SU-DHL-6 (cell line): Measurements from ENCODE around the gene VWA1.

Source experiments
- H2AFZ ChIP-seq: fragments of 200-600 bp; sonication (generic); 2 replicates; pipeline ENCODE4 v1.6.1; 2014; ENCODE audit warnings: low read depth, mild to moderate bottlenecking, moderate library complexity, mixed read lengths, antibody characterized with exemption, low read length; ENCODE audit not compliant: severe bottlenecking
- H3F3A ChIP-seq: fragments of 200-600 bp; shearing (Covaris generic); 2 replicates; pipeline ENCODE4 v1.6.0; 2016; ENCODE audit warnings: antibody characterized with exemption, mild to moderate bottlenecking; ENCODE audit not compliant: insufficient read depth
- H3K27ac ChIP-seq: fragments of 200-600 bp; sonication (generic); 2 replicates; pipeline ENCODE4 v1.5.1; 2016; ENCODE audit warnings: low read depth, mild to moderate bottlenecking, low read length, moderate library complexity, mixed read lengths
- H3K27me3 ChIP-seq: fragments of 200-600 bp; sonication (generic), shearing (Covaris generic); 2 replicates; pipeline ENCODE4 v1.6.0; 2014; ENCODE audit warnings: mild to moderate bottlenecking, low read length
- H3K36me3 ChIP-seq: fragments of 200-600 bp; sonication (generic); 2 replicates; pipeline ENCODE4 v1.6.1; 2014; ENCODE audit warnings: mild to moderate bottlenecking, low read length, mixed read lengths
- H3K4me2 ChIP-seq: fragments of 300-600, 200-600 bp; shearing (Covaris generic), sonication (generic); 2 replicates; pipeline ENCODE4 v1.6.0; 2014; ENCODE audit warnings: low read length, low read depth, mild to moderate bottlenecking; ENCODE audit not compliant: poor library complexity, severe bottlenecking
- H3K4me3 ChIP-seq: fragments of 200-600 bp; sonication (generic); 2 replicates; pipeline ENCODE4 v1.5.1; 2014; ENCODE audit warnings: antibody characterized with exemption, low read length, mild to moderate bottlenecking, mixed read lengths; ENCODE audit not compliant: insufficient read depth, poor library complexity, severe bottlenecking
- H3K79me2 ChIP-seq: fragments of 200-600 bp; sonication (generic); 2 replicates; pipeline ENCODE4 v1.6.1; 2014; ENCODE audit warnings: mild to moderate bottlenecking, low read length, moderate library complexity; ENCODE audit not compliant: insufficient read depth
- H3K9ac ChIP-seq: fragments of 200-600 bp; sonication (generic); 2 replicates; pipeline ENCODE4 v1.7.0; 2014; ENCODE audit warnings: mild to moderate bottlenecking, low read length
- H3K9me2 ChIP-seq: fragments of 200-600 bp; sonication (generic); replicated peaks from 2 replicates; pipeline ENCODE4 v1.6.1; 2014; ENCODE audit warnings: low read length; ENCODE audit not compliant: insufficient read depth
- H3K9me3 ChIP-seq: fragments of 200-600 bp; sonication (generic); 2 replicates; pipeline ENCODE4 v1.6.1; 2014; ENCODE audit warnings: low read length, mixed read lengths; ENCODE audit not compliant: insufficient read depth
- H4K20me1 ChIP-seq: fragments of 200-600 bp; sonication (generic); 2 replicates; pipeline ENCODE4 v1.6.1; 2014; ENCODE audit warnings: low read depth, mild to moderate bottlenecking, antibody characterized with exemption, low read length, moderate library complexity, mixed read lengths
- EZH2phosphoT487 ChIP-seq: fragments of 200-600 bp; sonication (generic), shearing (Covaris generic); conservative IDR thresholded peaks from 2 replicates; pipeline ENCODE4 v1.6.1; 2018; ENCODE audit warnings: mild to moderate bottlenecking, antibody characterized with exemption, low read length, moderate library complexity, mixed read lengths
- TF ChIP-seq, protein P1 (sequence below): fragments of 200-600 bp; sonication (generic); IDR thresholded peaks from one replicate; pipeline ENCODE4 v1.5.1; 2017; ENCODE audit warnings: antibody characterized with exemption, mild to moderate bottlenecking, low read length, moderate library complexity; ENCODE audit not compliant: insufficient read depth, poor library complexity, severe bottlenecking

VWA1 gene

DNA sequence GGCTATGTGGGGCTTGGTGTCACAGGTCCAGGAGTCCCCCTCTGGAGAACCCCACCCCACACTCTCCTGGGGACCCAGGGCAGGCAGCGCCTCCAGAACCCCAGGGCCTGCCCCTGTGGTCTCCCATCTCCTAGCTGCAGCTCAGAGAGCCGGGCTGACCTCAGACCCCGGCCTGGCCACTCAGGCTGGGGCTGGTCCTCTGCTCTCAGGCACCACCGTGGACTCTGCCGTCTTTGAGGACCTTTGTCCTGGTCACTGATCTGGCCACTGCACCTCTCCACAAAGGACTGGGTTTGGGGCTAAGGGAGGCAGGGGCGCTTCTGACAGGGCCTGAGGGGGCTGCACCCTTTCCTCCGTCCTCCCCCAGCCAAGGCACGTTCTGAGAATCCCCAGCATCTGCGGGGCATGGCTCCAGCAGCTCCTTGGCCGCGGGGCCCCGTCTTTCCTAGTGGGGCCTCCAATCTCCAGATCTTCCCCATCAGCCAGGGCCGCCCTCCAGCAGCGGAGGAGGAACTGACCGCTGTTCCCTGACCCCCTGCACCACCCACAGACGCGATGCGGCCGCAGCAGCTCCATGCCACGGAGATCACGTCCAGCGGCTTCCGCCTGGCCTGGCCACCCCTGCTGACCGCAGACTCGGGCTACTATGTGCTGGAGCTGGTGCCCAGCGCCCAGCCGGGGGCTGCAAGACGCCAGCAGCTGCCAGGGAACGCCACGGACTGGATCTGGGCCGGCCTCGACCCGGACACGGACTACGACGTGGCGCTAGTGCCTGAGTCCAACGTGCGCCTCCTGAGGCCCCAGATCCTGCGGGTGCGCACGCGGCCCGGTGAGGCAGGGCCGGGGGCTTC lies 3.3 kb downstream of the VWA1 start:
- Histone ChIP-seq H3K4me2 (no peak overlapping the region), H3F3A (no peaks in the 10 kb centered on the region), H2AFZ (no peak overlapping the region), H3K9ac (no peak overlapping the region), H3K36me3 (no peaks in the 10 kb centered on the region), H3K79me2 (no peaks in the 10 kb centered on the region), H3K9me2 (no peaks in the 10 kb centered on the region), H3K27ac (no peak overlapping the region), H3K27me3 (no peaks in the 10 kb centered on the region), H4K20me1 (no peaks in the 10 kb centered on the region), H3K9me3 (no peaks in the 10 kb centered on the region), H3K4me3 (no peak overlapping the region)
- no peak for TF ChIP-seq EZH2phosphoT487
- TF ChIP-seq, protein P1, sequence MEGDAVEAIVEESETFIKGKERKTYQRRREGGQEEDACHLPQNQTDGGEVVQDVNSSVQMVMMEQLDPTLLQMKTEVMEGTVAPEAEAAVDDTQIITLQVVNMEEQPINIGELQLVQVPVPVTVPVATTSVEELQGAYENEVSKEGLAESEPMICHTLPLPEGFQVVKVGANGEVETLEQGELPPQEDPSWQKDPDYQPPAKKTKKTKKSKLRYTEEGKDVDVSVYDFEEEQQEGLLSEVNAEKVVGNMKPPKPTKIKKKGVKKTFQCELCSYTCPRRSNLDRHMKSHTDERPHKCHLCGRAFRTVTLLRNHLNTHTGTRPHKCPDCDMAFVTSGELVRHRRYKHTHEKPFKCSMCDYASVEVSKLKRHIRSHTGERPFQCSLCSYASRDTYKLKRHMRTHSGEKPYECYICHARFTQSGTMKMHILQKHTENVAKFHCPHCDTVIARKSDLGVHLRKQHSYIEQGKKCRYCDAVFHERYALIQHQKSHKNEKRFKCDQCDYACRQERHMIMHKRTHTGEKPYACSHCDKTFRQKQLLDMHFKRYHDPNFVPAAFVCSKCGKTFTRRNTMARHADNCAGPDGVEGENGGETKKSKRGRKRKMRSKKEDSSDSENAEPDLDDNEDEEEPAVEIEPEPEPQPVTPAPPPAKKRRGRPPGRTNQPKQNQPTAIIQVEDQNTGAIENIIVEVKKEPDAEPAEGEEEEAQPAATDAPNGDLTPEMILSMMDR: no peak

DNA sequence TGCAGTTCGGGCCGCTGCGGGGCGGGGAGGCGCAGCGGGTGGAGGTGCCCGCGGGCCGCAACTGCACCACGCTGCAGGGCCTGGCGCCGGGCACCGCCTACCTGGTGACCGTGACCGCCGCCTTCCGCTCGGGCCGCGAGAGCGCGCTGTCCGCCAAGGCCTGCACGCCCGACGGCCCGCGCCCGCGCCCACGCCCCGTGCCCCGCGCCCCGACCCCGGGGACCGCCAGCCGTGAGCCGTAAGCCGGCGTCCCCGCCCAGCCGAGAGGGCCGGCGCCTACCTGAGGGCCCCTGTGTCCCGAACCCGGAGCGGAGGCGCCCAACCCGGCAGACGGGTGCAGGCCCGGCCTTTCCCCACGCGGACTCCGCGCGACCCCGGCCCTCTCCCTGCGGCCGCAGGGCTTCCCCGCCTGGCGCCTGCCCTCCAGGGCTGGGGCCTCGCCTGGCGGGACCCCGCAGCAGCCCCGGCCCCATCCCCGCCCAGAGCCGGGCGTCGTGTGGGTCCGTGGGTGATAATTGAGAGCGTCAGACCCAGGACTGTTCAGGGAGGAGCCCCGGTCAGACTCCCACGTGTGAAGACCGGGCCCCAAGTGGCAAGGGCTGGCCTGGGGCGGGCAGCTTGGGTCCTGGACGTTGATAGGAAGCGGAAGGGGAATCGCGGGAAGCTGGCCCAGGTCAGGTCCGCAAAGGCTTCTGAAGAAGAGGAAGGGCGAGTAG lies 4.2 kb downstream of the VWA1 start:
- Histone ChIP-seq H3K36me3 (no peaks in the 10 kb centered on the region), H3K4me3 (no peak overlapping the region), H4K20me1 (no peaks in the 10 kb centered on the region), H2AFZ (no peak overlapping the region), H3K4me2 (no peak overlapping the region), H3K9me3 (no peaks in the 10 kb centered on the region), H3K27me3 (no peaks in the 10 kb centered on the region), H3K9me2 (no peaks in the 10 kb centered on the region), H3K79me2 (no peaks in the 10 kb centered on the region), H3K27ac (no peak overlapping the region), H3K9ac (no peak overlapping the region), H3F3A (no peaks in the 10 kb centered on the region)
- TF ChIP-seq, protein P1: no peak
- TF ChIP-seq EZH2phosphoT487: no peak

DNA sequence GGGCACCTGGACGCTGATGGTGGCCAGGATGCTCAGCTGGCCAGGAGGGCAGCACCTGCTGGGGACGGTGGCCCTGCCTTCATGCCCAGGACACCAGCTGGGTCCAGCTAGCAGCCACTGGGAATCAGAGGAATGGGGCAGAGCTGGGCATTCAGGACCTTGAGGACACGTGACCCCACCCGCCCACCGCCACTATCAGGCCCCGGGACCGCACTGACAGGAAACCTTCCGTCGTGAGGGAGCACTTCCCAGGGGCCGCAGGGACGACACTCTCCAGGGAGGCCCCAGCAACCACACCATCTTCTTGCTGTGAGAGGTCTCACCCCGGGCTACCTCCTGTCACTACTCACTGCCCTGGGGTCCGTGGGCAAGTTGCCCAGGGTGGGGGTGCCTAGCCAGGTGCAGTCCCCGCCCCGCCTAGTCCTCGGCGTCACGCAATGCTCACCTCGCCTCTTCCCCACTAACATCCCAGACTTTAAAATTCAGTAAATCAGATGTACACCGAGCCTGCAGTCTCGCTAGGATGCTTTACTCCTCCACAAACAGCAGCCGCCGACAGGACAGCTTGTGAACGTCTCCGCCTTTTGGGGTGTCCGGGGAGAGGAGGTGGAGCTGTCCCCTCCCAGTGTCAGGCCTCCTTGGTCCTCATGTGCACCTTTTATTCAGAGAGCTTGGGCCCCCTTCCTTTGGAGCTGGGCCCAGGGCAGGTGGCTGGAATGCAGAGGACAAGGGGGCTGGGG lies 4.9 kb downstream of the VWA1 start:
- Histone ChIP-seq H3K36me3 (no peaks in the 10 kb centered on the region), H3K79me2 (no peaks in the 10 kb centered on the region), H3F3A (no peaks in the 10 kb centered on the region), H3K4me3 (no peak overlapping the region), H3K9me3 (no peaks in the 10 kb centered on the region), H2AFZ (no peak overlapping the region), H3K4me2 (no peak overlapping the region), H3K27me3 (no peaks in the 10 kb centered on the region), H3K9me2 (no peaks in the 10 kb centered on the region), H3K9ac (no peak overlapping the region), H4K20me1 (no peaks in the 10 kb centered on the region), H3K27ac (no peak overlapping the region)
- no peak for TF ChIP-seq EZH2phosphoT487
- TF ChIP-seq, protein P1: no peak
